Testis (tissue), 3 donors: ENCODE measurements around the gene PTPRN2. TPM values are rescaled to one million over a fixed set of nuclear protein-coding genes. Genes with fewer than 3 reads are reported as not detected.
"Not testable (repeated sequence)": the region's sequence is repeated elsewhere in the genome, so short reads cannot be mapped to it uniquely, and the experiment has no call there.

Source experiments
- DNase-seq: peaks from one replicate; pipeline ENCODE4 v3.0.0-alpha.2; 2019
- H3K27ac ChIP-seq, 2 donors: fragments of 200-600 bp; sonication (generic); one replicate each; pipeline ENCODE4 v1.5.1; 2019
- H3K27me3 ChIP-seq: fragments of 200-600 bp; sonication (generic); one replicate; pipeline ENCODE4 v1.5.1; 2019
- H3K36me3 ChIP-seq: fragments of 200-600 bp; sonication (generic); one replicate; pipeline ENCODE4 v1.5.1; 2017; ENCODE audit warnings: low read depth; ENCODE audit errors: missing control alignments
- H3K4me1 ChIP-seq: fragments of 200-600 bp; sonication (generic); one replicate; pipeline ENCODE4 v1.5.1; 2019
- H3K4me3 ChIP-seq, 2 donors: fragments of 200-600 bp; sonication (generic); one replicate each; pipeline ENCODE4 v1.5.1; 2017 to 2019
- H3K9me3 ChIP-seq: fragments of 200-600 bp; sonication (generic); one replicate; pipeline ENCODE4 v1.5.1; 2017
- CTCF ChIP-seq, 3 experiments: fragments of 450-650 bp in 2 of 3; fragments of 200-600 bp in 1 of 3; sonication (generic) in 1 of 3; IDR thresholded peaks; one replicate each; pipeline ENCODE4 v1.5.1; 2016 to 2019; ENCODE audit warnings: antibody characterized with exemption in 3 of 3, mild to moderate bottlenecking in 2 of 3, moderate library complexity in 1 of 3
- POLR2A ChIP-seq: fragments of 450-650 bp; IDR thresholded peaks from one replicate; pipeline ENCODE4 v1.6.1; 2017; ENCODE audit warnings: antibody characterized with exemption, mild to moderate bottlenecking, moderate library complexity
- WGBS, 2 donors: methylation state at CpG; one replicate each; pipeline ENCODE4 v1.1.5; 2018; 5-methylcytosine and 5-hydroxymethylcytosine counted together
- intact Hi-C: fragments of 100-400 bp; cut with DNase I; formaldehyde crosslinking; loops from one replicate; pipeline ENCODE4 v1.15.1; 2023; ENCODE audit warnings: low total_unique reads
- polyA plus RNA-seq: library from polyadenylated mRNA; stranded (reverse); fragments of 350-450 nt; fragmentation: Illumina TruSeq; extraction: RNeasy Lipid Tissue Mini Kit (QIAGEN cat#74804); gene quantifications from one replicate; pipeline ENCODE4 v1.2.3, GENCODE V29; 2014; ENCODE audit warnings: low read depth, low replicate concordance; ENCODE audit not compliant: insufficient read depth
- total RNA-seq, 2 donors: library from RNA; depleted of rRNA; stranded (reverse); fragments of >200 nt; gene quantifications; one replicate each; pipeline ENCODE4 v1.2.3, GENCODE V29; 2016

PTPRN2 gene
- total and polyA plus RNA-seq, 3 donors from 2014 or later = 9.3 to 10.8 (median 9.8) TPM

GRCh38 chr7:157737151-157738065 is 850.2 kb downstream of the PTPRN2 start:
- Histone ChIP-seq H3K27me3 (no peaks in the 10 kb centered on the region), H3K4me1 (no peaks in the 10 kb centered on the region), H3K4me3 (no peak overlapping the region), H3K36me3 (no peaks in the 10 kb centered on the region), H3K9me3 (no peaks in the 10 kb centered on the region), H3K27ac (no peak overlapping the region)
- no peak for DNase-seq
- intact Hi-C loops = no loop called here
- WGBS, 2 donors = 74 to 86% methylated on average over 31 to 34 of the region's 36 CpGs
- no peak for TF ChIP-seq CTCF (IDR thresholded peaks at IDR 0.05)

GRCh38 chr7:157736341-157736740 is 851.3 kb downstream of the PTPRN2 start:
- Histone ChIP-seq H3K4me3 (no peak overlapping the region), H3K9me3 (no peaks in the 10 kb centered on the region), H3K4me1 (no peaks in the 10 kb centered on the region), H3K27ac (no peak overlapping the region), H3K27me3 (no peaks in the 10 kb centered on the region), H3K36me3 (no peaks in the 10 kb centered on the region)
- 91% methylated on average over 10 to 14 of the region's 14 CpGs for WGBS, 2 donors
- DNase-seq = no peak
- intact Hi-C loops = no loop called here
- no peak for TF ChIP-seq CTCF (IDR thresholded peaks at IDR 0.05)
- TF ChIP-seq POLR2A = no peak

GRCh38 chr7:157735826-157736225 is 851.8 kb downstream of the PTPRN2 start:
- Histone ChIP-seq H3K36me3 (no peaks in the 10 kb centered on the region), H3K4me1 (no peaks in the 10 kb centered on the region), H3K27me3 (no peaks in the 10 kb centered on the region), H3K9me3 (no peaks in the 10 kb centered on the region), H3K27ac (no peak overlapping the region), H3K4me3 (no peak overlapping the region)
- 94 to 100% methylated on average over 1 to 14 of the region's 14 CpGs for WGBS, 2 donors
- intact Hi-C loops = no loop called here
- TF ChIP-seq POLR2A (no peak), CTCF (IDR thresholded peaks at IDR 0.05) (no peak)
- no peak for DNase-seq

- Histone ChIP-seq H3K9me3 (no peaks in the 10 kb centered on the region), H3K4me3 (no peak overlapping the region), H3K36me3 (no peaks in the 10 kb centered on the region), H3K4me1 (no peaks in the 10 kb centered on the region), H3K27me3 (no peaks in the 10 kb centered on the region), H3K27ac (no peak overlapping the region)
- 78 to 82% methylated on average over 18 to 28 of the region's 28 CpGs for WGBS, 2 donors
- intact Hi-C loops = no loop called here
- TF ChIP-seq POLR2A (no peak), CTCF (IDR thresholded peaks at IDR 0.05) (no peak)
- no peak for DNase-seq
Measured at GRCh38 chr7:157734676-157735640, 852.7 kb downstream of the PTPRN2 start.

- H3K36me3 ChIP-seq, H3K9me3 ChIP-seq, DNase-seq, H3K4me1 ChIP-seq, intact Hi-C loops, H3K27me3 ChIP-seq, H3K4me3 ChIP-seq, H3K27ac ChIP-seq: not testable (repeated sequence)
- WGBS, 2 donors = 71 to 84% methylated on average over 13 to 31 of the region's 33 CpGs
Measured at GRCh38 chr7:157733760-157734395, 853.7 kb downstream of the PTPRN2 start.
